HG03565 (cell line): ENCODE results near the gene OTOP2.
"Not testable (repeated sequence)": the region's sequence is repeated elsewhere in the genome, so short reads cannot be mapped to it uniquely, and the experiment has no call there.

Source experiments
- ATAC-seq: cut with Tn5 transposase; IDR thresholded peaks from one replicate; pipeline ENCODE4 v1.9.1; 2021; ENCODE audit warnings: mild to moderate bottlenecking, moderate library complexity; ENCODE audit not compliant: unreplicated experiment

Gene OTOP2

GRCh38 chr17:74971069-74971841 lies 47.2 kb downstream of the OTOP2 start:
- ATAC-seq = no peak

GRCh38 chr17:74971842-74972106 lies 47.7 kb downstream of the OTOP2 start:
- no peak for ATAC-seq

GRCh38 chr17:74972107-74972972 lies 48.3 kb downstream of the OTOP2 start, which contains the start of gene HID1:
Gene HID1, minus strand, starts transcription at chr17:74972759. Its CDS starts 103 bp downstream, at chr17:74972656.
- no peak for ATAC-seq

GRCh38 chr17:74972973-74973328 lies 48.9 kb downstream of the OTOP2 start:
- ATAC-seq = no peak

GRCh38 chr17:74975943-74976342 lies 51.9 kb downstream of the OTOP2 start:
- ATAC-seq = no peak

GRCh38 chr17:74977802-74978201 lies 53.7 kb downstream of the OTOP2 start:
- ATAC-seq = no peak

GRCh38 chr17:74978240-74978639 lies 54.2 kb downstream of the OTOP2 start:
- ATAC-seq = no peak

GRCh38 chr17:74979408-74980146 lies 55.5 kb downstream of the OTOP2 start:
- ATAC-seq = no peak

GRCh38 chr17:74981318-74981978 lies 57.4 kb downstream of the OTOP2 start:
- no peak for ATAC-seq

GRCh38 chr17:74981979-74982662 lies 58.0 kb downstream of the OTOP2 start:
- no peak for ATAC-seq

- ATAC-seq = not testable (repeated sequence)
These were observed 58.7 kb downstream of the OTOP2 start for GRCh38 chr17:74982663-74983313.
